Measurements from ENCODE around the gene ELN.
"Not testable (repeated sequence)": the region's sequence is repeated elsewhere in the genome, so short reads cannot be mapped to it uniquely, and the experiment has no call there.

Gene ELN

GRCh38 chr7:74027683-74028320, at the start of gene ELN:
TSS of gene ELN (plus strand) at chr7:74028173. CDS start at chr7:74028188, 15 bp downstream.
- TF ChIP-seq Cebpa-rat (IDR thresholded peaks at IDR 0.05) = no peak
- Histone ChIP-seq H3K27ac (no peak within 1 kb of the TSS), H3K4me1 (peaks cover 26 to 91% (median 80%) of the 10 kb centered on the region in 10 experiments; a peak in 19 of 20 replicates), H3K27me3 (peaks cover 40 to 72% (median 55%) of the 10 kb centered on the region in 11 experiments), H3K4me3 (no peak within 1 kb of the TSS), H3K9me3 (replicated peaks in 1 of 11) (no peaks in the 10 kb centered on the region), H3K9ac (0 out of 22 replicates have a peak within 1 kb of the TSS, but pooled peaks of 1 of the 11 experiments have one; percentile 18), H4K20me1 (peaks cover 0 to 18% (median 0%) of the 10 kb centered on the region in 11 experiments; a peak in 6 of 22 replicates), H3K4me2 (peak within 1 kb of the TSS in 10 of 11 experiments; percentile 37 to 86 (median 77); a peak in 19 of 22 replicates), H3K36me3 (no peaks in the 10 kb centered on the region)

GRCh38 chr7:73978661-73979563, 49.1 kb upstream of the ELN start:
- Histone ChIP-seq H3K27me3 (peaks cover 0 to 12% (median 0%) of the 10 kb centered on the region in 11 experiments; a peak in 3 of 22 replicates), H3K9ac (peak overlapping the region in 9 of 11 experiments; percentile 24 to 64 (median 50); a peak in 14 of 22 replicates), H4K20me1 (no peaks in the 10 kb centered on the region), H3K4me1 (peaks cover 31 to 54% (median 40%) of the 10 kb centered on the region in 10 experiments), H3K9me3 (replicated peaks in 1 of 11) (no peaks in the 10 kb centered on the region), H3K36me3 (no peaks in the 10 kb centered on the region), H3K4me3 (peak overlapping the region in 3 of 10 experiments; percentile 23 to 28 (median 28); a peak in 2 of 20 replicates), H3K4me2 (peak overlapping the region; percentile 77 to 95 (median 90)), H3K27ac (peak overlapping the region in 10 of 11 experiments; percentile 44 to 76 (median 56); a peak in 18 of 22 replicates)
- no peak for TF ChIP-seq Cebpa-rat (IDR thresholded peaks at IDR 0.05)

DNA sequence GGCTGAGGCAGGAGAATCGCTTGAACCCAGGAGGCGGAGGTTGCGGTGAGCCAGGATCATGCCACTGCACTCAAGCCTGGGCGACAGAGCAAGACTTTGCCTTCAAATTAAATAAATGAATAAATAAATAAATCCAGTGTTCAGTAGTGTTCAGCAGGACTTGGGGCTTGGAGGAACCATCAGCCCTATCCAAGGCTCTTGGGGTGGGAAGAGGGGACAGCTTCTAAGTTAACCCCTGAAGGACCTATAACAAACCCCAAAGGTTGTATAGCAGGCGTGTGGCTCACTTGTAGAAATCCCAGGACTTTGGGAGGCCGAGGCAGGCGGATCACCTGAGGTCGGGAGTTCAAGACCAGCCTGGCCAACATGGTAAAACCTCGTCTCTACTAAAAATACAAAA, 48.3 kb upstream of the ELN start:
- not testable (repeated sequence) for H3K27ac ChIP-seq; H3K4me3 ChIP-seq; H3K9me3 ChIP-seq (replicated peaks in 1 of 11); H3K36me3 ChIP-seq; H4K20me1 ChIP-seq; H3K9ac ChIP-seq
- peak overlapping the region in 10 of 11 experiments; percentile 77 to 95 (median 91); a peak in 18 of 22 replicates for H3K4me2 ChIP-seq
- H3K4me1 ChIP-seq = peaks cover 31 to 54% (median 40%) of the 10 kb centered on the region in 10 experiments
- H3K27me3 ChIP-seq = peaks cover 0 to 12% (median 0%) of the 10 kb centered on the region in 11 experiments; a peak in 3 of 22 replicates

DNA sequence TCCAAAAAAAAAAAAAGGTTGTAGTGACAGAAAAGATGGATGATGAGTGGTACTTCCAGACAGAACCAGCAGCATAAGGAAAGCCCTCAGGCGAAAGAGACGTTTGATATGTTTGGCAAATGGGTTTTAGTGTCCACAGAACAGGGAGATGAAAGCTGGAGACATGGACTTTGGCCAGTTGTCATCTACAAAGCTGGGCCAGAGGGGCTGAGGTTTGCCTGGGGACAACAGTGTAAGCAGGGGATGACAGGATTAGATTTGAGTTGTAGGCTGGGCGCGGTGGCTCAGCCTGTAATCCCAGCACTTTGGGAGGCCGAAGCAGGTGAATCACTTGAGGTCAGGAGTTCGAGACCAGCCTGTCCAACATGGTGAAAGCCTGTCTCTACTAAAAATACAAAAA, 47.8 kb upstream of the ELN start:
- H4K20me1 ChIP-seq = no peaks in the 10 kb centered on the region
- peaks cover 0 to 12% (median 0%) of the 10 kb centered on the region in 11 experiments; a peak in 3 of 22 replicates for H3K27me3 ChIP-seq
- H3K9me3 ChIP-seq (replicated peaks in 1 of 11) = no peaks in the 10 kb centered on the region
- H3K4me2 ChIP-seq = peak overlapping the region in 1 of 11 experiments; percentile 90; a peak in 3 of 22 replicates
- no peak overlapping the region for H3K9ac ChIP-seq
- no peak for TF ChIP-seq Cebpa-rat (IDR thresholded peaks at IDR 0.05)
- peaks cover 31 to 54% (median 40%) of the 10 kb centered on the region in 10 experiments for H3K4me1 ChIP-seq
- H3K36me3 ChIP-seq = no peaks in the 10 kb centered on the region
- no peak overlapping the region for H3K27ac ChIP-seq
- H3K4me3 ChIP-seq = no peak overlapping the region

GRCh38 chr7:73981933-73982332, 46.0 kb upstream of the ELN start:
- no peak for TF ChIP-seq Cebpa-rat (IDR thresholded peaks at IDR 0.05)
- Histone ChIP-seq H4K20me1 (no peaks in the 10 kb centered on the region), H3K9ac (no peak overlapping the region), H3K4me3 (no peak overlapping the region), H3K36me3 (no peaks in the 10 kb centered on the region), H3K9me3 (replicated peaks in 1 of 11) (no peaks in the 10 kb centered on the region), H3K4me1 (peaks cover 27 to 41% (median 31%) of the 10 kb centered on the region in 10 experiments), H3K27ac (no peak overlapping the region), H3K4me2 (no peak overlapping the region), H3K27me3 (peaks cover 0 to 9% (median 0%) of the 10 kb centered on the region in 11 experiments; a peak in 3 of 22 replicates)

GRCh38 chr7:73983437-73984164, 44.4 kb upstream of the ELN start:
- Histone ChIP-seq H3K9ac (no peak overlapping the region), H4K20me1 (no peaks in the 10 kb centered on the region), H3K27me3 (no peaks in the 10 kb centered on the region), H3K36me3 (no peaks in the 10 kb centered on the region), H3K27ac (no peak overlapping the region), H3K4me1 (peaks cover 10 to 24% (median 15%) of the 10 kb centered on the region in 10 experiments), H3K9me3 (replicated peaks in 1 of 11) (no peaks in the 10 kb centered on the region), H3K4me3 (no peak overlapping the region), H3K4me2 (no peak overlapping the region)
- TF ChIP-seq Cebpa-rat (IDR thresholded peaks at IDR 0.05) = no peak

GRCh38 chr7:73984481-73985205, 43.3 kb upstream of the ELN start:
- Histone ChIP-seq H3K4me2 (no peak overlapping the region), H3K4me3 (no peak overlapping the region), H3K9ac (no peak overlapping the region), H4K20me1 (no peaks in the 10 kb centered on the region), H3K27ac (no peak overlapping the region), H3K9me3 (replicated peaks in 1 of 11) (no peaks in the 10 kb centered on the region), H3K27me3 (no peaks in the 10 kb centered on the region), H3K4me1 (peaks cover under 1 to 14% (median 4%) of the 10 kb centered on the region in 10 experiments; a peak in 17 of 20 replicates), H3K36me3 (no peaks in the 10 kb centered on the region)
- TF ChIP-seq Cebpa-rat (IDR thresholded peaks at IDR 0.05) = no peak

DNA sequence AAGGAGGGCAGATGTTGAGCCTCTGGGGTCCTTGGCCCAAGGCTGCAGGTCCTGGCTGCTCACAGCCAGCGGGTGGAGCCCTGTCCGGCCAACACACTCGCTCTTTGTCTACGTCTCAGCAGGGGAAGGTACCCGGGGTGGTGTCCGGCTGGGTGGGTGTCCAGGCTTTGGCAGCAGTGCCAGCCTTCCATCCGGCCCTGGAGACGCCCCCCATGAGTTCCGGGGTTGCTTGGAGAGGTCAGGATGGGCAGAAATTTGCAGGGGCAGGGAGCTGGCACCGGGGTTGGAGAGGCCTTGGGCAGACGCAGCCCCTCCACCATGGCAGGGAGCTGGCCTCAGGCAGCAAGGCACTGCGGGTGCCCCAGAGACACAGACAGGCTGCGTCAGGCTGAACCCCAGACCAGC, 42.2 kb upstream of the ELN start:
- Histone ChIP-seq H3K9me3 (replicated peaks in 1 of 11) (no peaks in the 10 kb centered on the region), H3K4me1 (peaks cover 0 to 14% (median 0%) of the 10 kb centered on the region in 10 experiments; a peak in 4 of 20 replicates), H3K27ac (no peak overlapping the region), H3K27me3 (no peaks in the 10 kb centered on the region), H3K36me3 (no peaks in the 10 kb centered on the region), H3K4me3 (no peak overlapping the region), H4K20me1 (no peaks in the 10 kb centered on the region), H3K9ac (no peak overlapping the region), H3K4me2 (no peak overlapping the region)
- TF ChIP-seq Cebpa-rat (IDR thresholded peaks at IDR 0.05) = no peak
